Measurements from ENCODE around the gene HAUS6. TPM values are rescaled to one million over a fixed set of nuclear protein-coding genes. Genes with fewer than 3 reads are reported as not detected.
"Not testable (repeated sequence)": the region's sequence is repeated elsewhere in the genome, so short reads cannot be mapped to it uniquely, and the experiment has no call there.

The HAUS6 gene
- total RNA-seq, 1 donor from 2014 or later: 28.0 TPM

DNA sequence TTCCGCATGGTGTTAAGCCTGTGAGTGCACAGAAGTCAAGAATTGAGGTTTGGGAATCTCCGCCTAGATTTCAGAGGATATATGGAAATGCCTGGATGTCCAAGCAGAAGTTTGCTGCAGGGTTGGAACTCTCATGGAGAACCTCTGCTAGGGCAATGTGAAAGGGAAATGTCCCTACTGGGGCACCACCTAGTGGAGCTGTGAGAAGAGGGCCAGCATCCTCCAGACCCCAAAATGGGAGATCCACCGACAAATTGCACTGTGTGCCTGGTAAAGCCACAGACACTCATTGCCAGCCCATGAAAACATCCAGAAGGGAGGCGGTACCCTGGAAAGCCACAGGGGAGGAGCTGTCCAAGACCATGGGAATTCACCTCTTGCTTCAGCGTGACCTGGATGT, 66.1 kb downstream of the HAUS6 start:
- intact Hi-C loops (cut with micrococcal nuclease): no loop called here

DNA sequence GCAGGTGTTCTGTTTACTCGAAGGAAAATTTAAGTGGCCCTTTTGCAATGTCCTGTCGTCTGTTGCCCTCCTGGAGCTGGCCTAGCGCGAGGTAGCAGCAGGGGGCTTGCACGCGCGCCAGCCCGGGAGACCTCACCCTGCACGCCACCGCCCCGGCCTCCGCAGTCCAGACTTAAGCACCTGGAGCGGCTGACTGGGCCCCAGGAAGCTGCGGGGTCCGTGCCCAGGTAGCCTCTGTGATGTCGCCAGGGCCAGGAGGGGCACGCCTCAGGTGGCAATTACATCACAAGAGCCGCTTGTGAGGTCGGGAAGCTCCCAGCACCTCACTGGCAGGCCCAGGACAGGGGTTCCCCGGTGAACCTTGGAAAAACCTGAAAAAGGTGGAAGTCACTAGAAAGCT, 69.7 kb downstream of the HAUS6 start, which contains the start of gene SAXO1:
SAXO1 (minus strand) TSS at position 195 of the 400 bp plus-strand sequence. CDS start 301 bp downstream, outside the sequence.
- intact Hi-C loops (cut with micrococcal nuclease): no loop called here

DNA sequence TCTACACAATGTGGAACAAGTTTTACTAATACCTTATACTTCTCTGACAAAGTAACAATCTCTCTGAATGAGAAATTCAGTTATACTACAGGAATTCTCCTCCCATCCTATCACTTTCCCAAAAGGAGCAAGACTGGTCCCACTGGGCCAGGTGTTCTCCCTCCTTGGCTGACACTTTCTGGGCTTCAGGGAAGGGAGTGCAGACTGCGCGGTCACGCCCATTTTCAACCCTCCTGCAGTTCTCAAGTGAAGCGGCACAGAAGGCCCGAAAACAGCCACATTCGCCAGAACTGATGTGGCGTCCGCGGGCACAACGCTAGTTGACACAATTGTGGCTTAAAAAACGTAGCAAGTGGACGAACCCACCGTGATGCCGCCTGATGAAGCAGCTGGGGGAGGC, 70.3 kb downstream of the HAUS6 start:
- intact Hi-C loops (cut with micrococcal nuclease): no loop called here

DNA sequence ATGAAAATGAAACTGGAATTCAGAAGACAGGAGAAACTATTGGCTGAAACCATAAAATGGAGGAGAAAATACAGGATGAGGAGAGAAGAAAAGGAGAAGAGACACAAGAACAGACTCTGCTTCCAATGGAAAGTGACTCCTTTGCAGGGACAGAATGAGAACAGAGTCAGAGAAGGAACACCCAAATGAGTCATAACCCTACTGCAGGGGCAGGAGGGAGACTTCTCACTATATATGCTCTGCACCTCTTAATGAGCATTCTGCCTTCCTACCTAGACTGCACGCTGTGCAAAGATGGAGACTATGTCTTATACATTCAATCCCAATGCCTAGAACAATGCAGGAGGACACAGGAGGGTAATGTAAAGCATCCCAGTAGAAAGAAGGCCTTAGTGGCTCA, 71.8 kb downstream of the HAUS6 start:
- intact Hi-C loops (cut with micrococcal nuclease): no loop called here

DNA sequence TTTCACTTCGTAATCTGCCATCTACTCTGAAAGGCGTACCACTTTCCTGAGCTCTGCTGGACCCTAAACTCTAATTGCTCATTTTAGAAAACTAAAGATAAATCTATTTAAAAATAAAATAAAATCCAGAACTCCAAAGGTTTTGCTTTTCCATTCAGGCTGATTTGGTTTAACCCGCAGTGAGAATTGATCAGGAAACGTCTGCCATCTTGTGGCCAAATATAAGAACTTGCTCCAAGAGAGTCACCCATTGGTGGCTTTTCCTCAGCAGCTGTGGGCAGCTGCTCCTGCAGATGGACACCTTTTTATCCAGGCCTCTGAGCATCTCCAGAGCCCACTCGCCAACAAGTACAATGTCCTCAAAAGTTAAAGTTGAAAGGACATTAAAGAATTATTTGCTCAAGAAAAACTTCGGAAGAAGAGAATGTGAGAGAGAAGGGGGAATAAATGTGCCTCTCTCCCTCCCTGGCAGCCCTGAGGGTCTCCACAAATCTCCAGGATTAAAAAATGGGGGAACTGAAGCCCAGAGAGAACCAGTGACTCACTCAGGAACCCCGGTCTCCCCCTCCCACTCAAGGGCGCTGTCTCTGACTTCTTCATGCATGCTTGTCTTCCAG, 73.8 kb downstream of the HAUS6 start:
- intact Hi-C loops (cut with micrococcal nuclease): loop anchor here (1.0 kb wide), 1 partner anchor 774 kb away; no protein-coding TSS in a partner anchor

- intact Hi-C loops (cut with micrococcal nuclease): no loop called here
Observed at GRCh38 chr9:19027825-19028224, 74.9 kb downstream of the HAUS6 start.

GRCh38 chr9:19026375-19026774, 76.3 kb downstream of the HAUS6 start:
- intact Hi-C loops (cut with micrococcal nuclease): no loop called here

DNA sequence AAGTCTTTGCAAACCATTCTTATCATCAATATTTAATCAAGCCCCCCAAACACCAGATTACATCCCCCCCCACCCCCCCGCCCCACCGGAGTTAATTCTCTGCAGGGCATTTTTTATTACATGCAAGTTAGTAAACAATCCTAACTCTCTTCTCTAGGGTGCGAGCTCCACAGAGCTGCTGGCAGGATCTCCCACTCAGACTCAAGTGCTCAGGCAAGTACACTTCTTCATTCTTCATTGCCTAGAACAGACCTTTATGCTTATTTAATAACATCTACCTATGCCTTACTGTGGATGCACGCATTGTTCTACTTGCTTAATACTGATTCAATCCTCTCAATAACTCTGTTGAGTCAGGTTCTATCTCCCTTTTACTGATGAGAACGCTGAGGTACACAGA, 79.6 kb downstream of the HAUS6 start:
- intact Hi-C loops (cut with micrococcal nuclease): no loop called here

- intact Hi-C loops (cut with micrococcal nuclease): no loop called here
Observed at GRCh38 chr9:19022206-19022605, 80.5 kb downstream of the HAUS6 start.

DNA sequence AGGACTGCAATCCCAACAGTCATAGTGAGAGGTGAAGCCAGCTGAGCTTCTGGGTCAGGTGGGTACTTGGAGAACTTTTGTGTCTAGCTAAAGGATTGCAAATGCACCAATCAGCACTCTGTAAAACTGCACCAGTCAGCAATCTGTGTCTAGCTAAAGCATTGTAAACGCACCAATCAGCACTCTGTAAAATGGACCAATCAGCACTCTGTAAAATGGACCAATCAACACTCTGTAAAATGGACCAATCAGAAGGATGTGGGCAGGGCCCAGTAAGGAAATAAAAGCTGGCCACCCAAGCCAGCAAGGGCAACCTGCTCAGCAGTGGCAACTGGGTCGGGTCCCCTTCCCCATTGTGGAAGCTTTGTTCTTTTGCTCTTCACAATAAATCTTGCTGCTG, 81.1 kb downstream of the HAUS6 start:
- intact Hi-C loops (cut with micrococcal nuclease): not testable (repeated sequence)

GRCh38 chr9:19020886-19021455, 81.7 kb downstream of the HAUS6 start:
- intact Hi-C loops (cut with micrococcal nuclease): no loop called here

GRCh38 chr9:19018201-19018600, 84.5 kb downstream of the HAUS6 start:
- intact Hi-C loops (cut with micrococcal nuclease): no loop called here

DNA sequence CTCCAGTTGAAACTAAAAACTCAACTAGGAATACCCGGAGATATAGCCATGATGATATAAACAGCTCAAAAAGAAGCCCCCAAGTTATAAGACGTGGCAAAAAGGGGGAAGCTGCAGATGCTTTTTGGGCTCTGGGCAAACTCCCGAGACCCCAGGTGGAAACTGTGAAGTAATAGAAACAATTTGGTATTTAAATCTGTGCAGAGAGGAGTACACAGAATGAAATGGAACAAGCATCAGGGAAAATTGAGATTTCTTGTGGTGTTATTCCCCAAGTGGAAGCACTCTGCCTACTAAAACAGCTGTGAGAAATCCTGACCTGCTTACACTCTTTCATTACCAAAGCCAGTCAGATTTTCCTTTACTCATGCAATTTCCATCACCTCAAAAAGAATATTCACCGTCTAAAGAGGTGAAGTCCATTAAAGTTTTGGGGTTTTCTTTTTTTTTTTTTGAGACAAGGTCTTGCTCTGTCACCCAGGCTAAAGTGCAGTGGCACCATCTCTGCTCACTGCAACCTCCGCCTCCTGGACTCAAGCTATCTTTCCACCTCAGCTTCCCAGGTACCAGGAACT, 93.2 kb downstream of the HAUS6 start:
- intact Hi-C loops (cut with micrococcal nuclease): no loop called here

Other genes with a start within 250 kb of the HAUS6 start
- gene SAXO1, start 69.7 kb downstream of the HAUS6 start, total RNA-seq: not detected in 2 replicates
- 43.1 and 43.4 TPM in 2 replicates for gene RRAGA, start 53.5 kb downstream of the HAUS6 start, total RNA-seq
- 64.4 and 65.8 TPM in 2 replicates for gene PLIN2, start 24.6 kb upstream of the HAUS6 start, total RNA-seq
- gene DENND4C, start 127.8 kb upstream of the HAUS6 start, total RNA-seq: 37.6 and 40.1 TPM in 2 replicates

All from T-helper 2 cell treated with Interferon-gamma antibody and Interleukin-4, amounts not matched to agents 100 ng/mL and 5 ng/mL, for 36 hours (primary cell).